OCI-LY7 (cell line): ENCODE measurements around the gene SLC35G3. TPM values are rescaled to one million over a fixed set of nuclear protein-coding genes. Genes with fewer than 3 reads are reported as not detected.

Source experiments
- BruUV-seq: library from RNA; stranded (reverse); fragments of 400-500 nt; replicated peaks from 2 replicates; lab custom pipeline; 2021; lab: Mats Ljungman, UMichigan
- CTCF ChIA-PET: fragments of 300-600 bp; sonication (Branson Sonifier 250); formaldehyde crosslinking; loops from one replicate; lab custom pipeline; 2022; ENCODE audit warnings: antibody characterized with exemption; ENCODE audit not compliant: unreplicated experiment; lab: Charles Lee
- POLR2A ChIA-PET: fragments of 300-600 bp; sonication (Branson Sonifier 250); formaldehyde crosslinking; loops from one replicate; lab custom pipeline; 2022; ENCODE audit warnings: antibody characterized with exemption; lab: Charles Lee
- DNase-seq: peaks from one replicate; pipeline ENCODE4 v3.0.0-alpha.2; 2015; ENCODE audit warnings: low spot score
- H2AFZ ChIP-seq: fragments of 200-600 bp; sonication (generic), shearing (Covaris generic); 2 replicates; pipeline ENCODE4 v1.6.1; 2014; ENCODE audit warnings: mild to moderate bottlenecking, antibody characterized with exemption, low read length, moderate library complexity
- H3K27ac ChIP-seq: fragments of 200-600 bp; sonication (generic); 2 replicates; pipeline ENCODE4 v1.5.1; 2014; ENCODE audit warnings: mixed run types, low read depth, mild to moderate bottlenecking, moderate library complexity, low read length, inconsistent platforms; ENCODE audit not compliant: poor library complexity, severe bottlenecking
- H3K36me3 ChIP-seq: fragments of 200-600 bp; sonication (generic); 2 replicates; pipeline ENCODE4 v1.6.1; 2014; ENCODE audit warnings: mild to moderate bottlenecking, antibody characterized with exemption, low read length, moderate library complexity, mixed read lengths; ENCODE audit not compliant: insufficient read depth
- H3K4me1 ChIP-seq: fragments of 200-600 bp; sonication (generic); 2 replicates; pipeline ENCODE4 v1.5.1; 2014; ENCODE audit warnings: mild to moderate bottlenecking, low read length; ENCODE audit not compliant: insufficient read depth, poor library complexity, severe bottlenecking
- H3K4me2 ChIP-seq: fragments of 200-600 bp; sonication (generic); 2 replicates; pipeline ENCODE4 v1.6.1; 2014; ENCODE audit warnings: mild to moderate bottlenecking, low read length
- H3K4me3 ChIP-seq: fragments of 200-600 bp; sonication (generic); 2 replicates; pipeline ENCODE4 v1.5.1; 2014; ENCODE audit warnings: mild to moderate bottlenecking, low read depth, low read length; ENCODE audit not compliant: poor library complexity, severe bottlenecking
- H3K79me2 ChIP-seq: fragments of 200-600 bp; sonication (generic); 2 replicates; pipeline ENCODE4 v1.6.1; 2016; ENCODE audit warnings: low read depth, mild to moderate bottlenecking, low read length, moderate library complexity, mixed read lengths; ENCODE audit not compliant: insufficient read depth
- H3K9me2 ChIP-seq: fragments of 200-600 bp; sonication (generic); 2 replicates; pipeline ENCODE4 v1.6.1; 2016; ENCODE audit warnings: mild to moderate bottlenecking, low read length, mixed read lengths; ENCODE audit not compliant: insufficient read depth
- H3K9me3 ChIP-seq: fragments of 200-600 bp; sonication (generic); 2 replicates; pipeline ENCODE4 v1.6.1; 2014; ENCODE audit warnings: mild to moderate bottlenecking, mixed run types, low read length, mixed read lengths
- H4K20me1 ChIP-seq: fragments of 200-600 bp; sonication (generic); 2 replicates; pipeline ENCODE4 v1.6.1; 2014; ENCODE audit warnings: mild to moderate bottlenecking, antibody characterized with exemption, low read length, moderate library complexity, mixed read lengths; ENCODE audit not compliant: insufficient read depth
- CTCF ChIP-seq: fragments of 200-600 bp; sonication (generic); conservative IDR thresholded peaks from 2 replicates; pipeline ENCODE4 v1.5.1; 2014; ENCODE audit warnings: mild to moderate bottlenecking, antibody characterized with exemption, low read length, moderate library complexity, mixed read lengths
- EZH2phosphoT487 ChIP-seq: fragments of 200-600 bp; sonication (generic); IDR thresholded peaks from 2 replicates; pipeline ENCODE4 v1.6.1; 2018; ENCODE audit warnings: low read depth, borderline replicate concordance, mild to moderate bottlenecking, mixed run types, antibody characterized with exemption, low read length, moderate library complexity, mixed read lengths
- intact Hi-C: fragments of 100-400 bp; cut with micrococcal nuclease; formaldehyde crosslinking; loops from one replicate; pipeline ENCODE4 v1.10.0; 2022; ENCODE audit not compliant: unreplicated experiment
- total RNA-seq, 2 experiments: library from RNA; depleted of rRNA in 1 of 2; stranded (reverse); fragments of >200 nt in 1 of 2; shearing (Covaris generic) in 1 of 2; gene quantifications; 2 replicates each; pipeline ENCODE4 v1.2.3, GENCODE V29; 2014 to 2022

Gene SLC35G3
- total RNA-seq, 2 experiments from 2014 or later, result not detected

- no peaks in the 10 kb centered on the region for H3K9me3 ChIP-seq
- DNase-seq, result no peak
- H4K20me1 ChIP-seq, result no peaks in the 10 kb centered on the region
- no peak overlapping the region for H3K4me3 ChIP-seq
- H3K36me3 ChIP-seq, result no peaks in the 10 kb centered on the region
- BruUV-seq, result no TSS peak
- no peak overlapping the region for H2AFZ ChIP-seq
- intact Hi-C loops, result no loop called here
- ChIA-PET POLR2A (no interaction called here), CTCF (no interaction called here)
- no peaks in the 10 kb centered on the region for H3K9me2 ChIP-seq
- no peak overlapping the region for H3K4me2 ChIP-seq
- no peak overlapping the region for H3K27ac ChIP-seq
- H3K79me2 ChIP-seq, result no peaks in the 10 kb centered on the region
- no peaks in the 10 kb centered on the region for H3K4me1 ChIP-seq
- TF ChIP-seq CTCF, result no peak
- TF ChIP-seq EZH2phosphoT487, result no peak
Measured at GRCh38 chr17:35187481-35187880, 6.7 kb downstream of the SLC35G3 start.

- DNase-seq, result no peak
- H3K9me2 ChIP-seq, result no peaks in the 10 kb centered on the region
- ChIA-PET POLR2A (no interaction called here), CTCF (no interaction called here)
- H3K36me3 ChIP-seq, result no peaks in the 10 kb centered on the region
- no peak overlapping the region for H3K4me2 ChIP-seq
- no peaks in the 10 kb centered on the region for H3K4me1 ChIP-seq
- no peak overlapping the region for H3K4me3 ChIP-seq
- H4K20me1 ChIP-seq, result no peaks in the 10 kb centered on the region
- H3K79me2 ChIP-seq, result no peaks in the 10 kb centered on the region
- no TSS peak for BruUV-seq
- no peak overlapping the region for H2AFZ ChIP-seq
- TF ChIP-seq CTCF, result no peak
- TF ChIP-seq EZH2phosphoT487, result no peak
- no peak overlapping the region for H3K27ac ChIP-seq
- H3K9me3 ChIP-seq, result no peaks in the 10 kb centered on the region
- intact Hi-C loops, result no loop called here
Measured at GRCh38 chr17:35185849-35186248, 8.3 kb downstream of the SLC35G3 start.

GRCh38 chr17:35184274-35184673, 9.9 kb downstream of the SLC35G3 start:
- Histone ChIP-seq H3K4me3 (no peak overlapping the region), H3K79me2 (no peaks in the 10 kb centered on the region), H4K20me1 (no peaks in the 10 kb centered on the region), H3K9me3 (no peaks in the 10 kb centered on the region), H3K36me3 (no peaks in the 10 kb centered on the region), H2AFZ (no peak overlapping the region), H3K9me2 (no peaks in the 10 kb centered on the region), H3K4me2 (no peak overlapping the region), H3K27ac (no peak overlapping the region), H3K4me1 (no peaks in the 10 kb centered on the region)
- no peak for TF ChIP-seq CTCF
- TF ChIP-seq EZH2phosphoT487, result no peak
- intact Hi-C loops, result no loop called here
- DNase-seq, result no peak
- BruUV-seq, result no TSS peak
- ChIA-PET POLR2A (interaction anchor here (0.6 to 1.0 kb wide), 3 partner anchors 39 to 966 kb away, joined by 3 to 5 read pairs (median 4); no protein-coding TSS in a partner anchor), CTCF (no interaction called here)
